Choroid plexus epithelial cell (primary cell): ENCODE results near the gene TST.

ENCODE experiments used
- DNase-seq: peaks from one replicate; pipeline ENCODE4 v3.0.0-alpha.2; 2010; ENCODE audit warnings: low read depth
- H3K4me3 ChIP-seq: 2 replicates; pipeline ENCODE4 v1.5.1; 2011; ENCODE audit warnings: low read depth, mild to moderate bottlenecking, control low read depth, low read length, moderate library complexity
- TF ChIP-seq, protein P1 (sequence below): conservative IDR thresholded peaks from 2 replicates; pipeline ENCODE4 v1.5.1; 2011; ENCODE audit warnings: low read depth, mild to moderate bottlenecking, control low read depth, inconsistent platforms, low read length, moderate library complexity

Gene TST

DNA sequence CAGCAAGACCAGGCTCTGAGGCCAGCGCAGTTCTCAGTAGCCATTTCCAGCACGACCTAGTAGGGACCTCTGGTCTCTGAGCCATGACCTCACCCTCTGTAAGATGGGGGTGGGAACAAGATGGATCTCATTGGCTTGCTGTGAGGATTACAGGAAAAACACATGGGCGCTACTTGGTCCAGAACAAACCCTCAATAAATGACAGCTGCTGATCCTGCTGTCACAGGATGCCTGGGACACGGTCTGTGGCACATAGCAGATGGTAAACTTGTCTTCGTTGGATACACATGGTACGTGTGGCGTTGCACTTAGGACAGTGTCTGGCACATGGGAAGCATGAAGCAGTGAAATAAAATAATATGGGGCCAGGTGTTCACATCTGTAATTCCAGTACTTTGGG lies 27.8 kb upstream of the TST start:
- no peak for DNase-seq
- TF ChIP-seq, protein P1, sequence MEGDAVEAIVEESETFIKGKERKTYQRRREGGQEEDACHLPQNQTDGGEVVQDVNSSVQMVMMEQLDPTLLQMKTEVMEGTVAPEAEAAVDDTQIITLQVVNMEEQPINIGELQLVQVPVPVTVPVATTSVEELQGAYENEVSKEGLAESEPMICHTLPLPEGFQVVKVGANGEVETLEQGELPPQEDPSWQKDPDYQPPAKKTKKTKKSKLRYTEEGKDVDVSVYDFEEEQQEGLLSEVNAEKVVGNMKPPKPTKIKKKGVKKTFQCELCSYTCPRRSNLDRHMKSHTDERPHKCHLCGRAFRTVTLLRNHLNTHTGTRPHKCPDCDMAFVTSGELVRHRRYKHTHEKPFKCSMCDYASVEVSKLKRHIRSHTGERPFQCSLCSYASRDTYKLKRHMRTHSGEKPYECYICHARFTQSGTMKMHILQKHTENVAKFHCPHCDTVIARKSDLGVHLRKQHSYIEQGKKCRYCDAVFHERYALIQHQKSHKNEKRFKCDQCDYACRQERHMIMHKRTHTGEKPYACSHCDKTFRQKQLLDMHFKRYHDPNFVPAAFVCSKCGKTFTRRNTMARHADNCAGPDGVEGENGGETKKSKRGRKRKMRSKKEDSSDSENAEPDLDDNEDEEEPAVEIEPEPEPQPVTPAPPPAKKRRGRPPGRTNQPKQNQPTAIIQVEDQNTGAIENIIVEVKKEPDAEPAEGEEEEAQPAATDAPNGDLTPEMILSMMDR, result no peak
- no peak overlapping the region for H3K4me3 ChIP-seq

GRCh38 chr22:37046589-37046988 lies 27.3 kb upstream of the TST start:
- no peak for DNase-seq
- TF ChIP-seq, protein P1, result no peak
- H3K4me3 ChIP-seq, result no peak overlapping the region

GRCh38 chr22:37045958-37046357 lies 26.7 kb upstream of the TST start:
- H3K4me3 ChIP-seq, result no peak overlapping the region
- TF ChIP-seq, protein P1, result peak; percentile 82
- peak; percentile 79 for DNase-seq

GRCh38 chr22:37044634-37045625 lies 25.7 kb upstream of the TST start:
- no peak overlapping the region for H3K4me3 ChIP-seq
- DNase-seq, result peak; percentile 34
- TF ChIP-seq, protein P1, result no peak

DNA sequence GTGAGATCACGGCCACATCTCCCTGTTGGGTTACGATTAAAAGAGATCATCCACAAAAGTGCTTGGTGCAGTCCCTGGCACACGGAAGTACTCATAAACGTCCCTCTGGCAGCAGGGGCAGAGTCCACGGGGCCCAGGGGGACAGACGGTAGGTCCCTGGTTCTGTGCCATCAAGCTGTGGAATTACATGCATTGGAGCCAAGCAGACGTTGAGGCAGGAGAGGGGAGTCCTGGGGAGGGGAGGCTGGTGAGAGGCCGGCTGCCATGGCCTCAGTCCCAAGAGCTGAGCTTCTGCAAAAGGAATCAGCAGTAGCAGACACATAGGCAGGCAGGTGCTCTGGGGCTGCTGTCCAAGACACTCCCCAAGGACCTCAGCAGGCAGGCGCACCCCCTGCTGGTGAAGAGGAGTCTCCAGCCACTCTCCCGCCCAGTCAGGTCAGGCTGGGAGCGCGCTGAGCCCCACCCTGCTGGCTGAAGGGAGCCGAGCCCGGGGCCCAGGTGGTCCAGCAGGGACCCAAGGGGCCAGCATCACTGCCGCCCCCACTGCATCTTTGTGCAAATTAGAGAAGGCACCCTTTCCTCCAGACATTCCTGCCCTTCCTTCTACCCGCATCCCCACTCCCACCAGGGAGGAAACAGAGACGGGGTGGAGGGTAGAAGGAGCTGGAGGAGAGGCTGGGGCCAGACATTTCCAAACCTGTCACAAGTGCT lies 24.7 kb upstream of the TST start:
- TF ChIP-seq, protein P1, result peak; percentile 52
- H3K4me3 ChIP-seq, result no peak overlapping the region
- DNase-seq, result peak; percentile 41

- no peak overlapping the region for H3K4me3 ChIP-seq
- TF ChIP-seq, protein P1, result no peak
- DNase-seq, result no peak
Observed at GRCh38 chr22:37043209-37043827, 24.1 kb upstream of the TST start.
